Measurements from ENCODE around the gene SULT4A1. TPM values are rescaled to one million over a fixed set of nuclear protein-coding genes. Genes with fewer than 3 reads are reported as not detected.

SULT4A1 gene
- total and polyA plus RNA-seq, 10 donors, result 0.35 to 5.1 (median 1.7) TPM

DNA sequence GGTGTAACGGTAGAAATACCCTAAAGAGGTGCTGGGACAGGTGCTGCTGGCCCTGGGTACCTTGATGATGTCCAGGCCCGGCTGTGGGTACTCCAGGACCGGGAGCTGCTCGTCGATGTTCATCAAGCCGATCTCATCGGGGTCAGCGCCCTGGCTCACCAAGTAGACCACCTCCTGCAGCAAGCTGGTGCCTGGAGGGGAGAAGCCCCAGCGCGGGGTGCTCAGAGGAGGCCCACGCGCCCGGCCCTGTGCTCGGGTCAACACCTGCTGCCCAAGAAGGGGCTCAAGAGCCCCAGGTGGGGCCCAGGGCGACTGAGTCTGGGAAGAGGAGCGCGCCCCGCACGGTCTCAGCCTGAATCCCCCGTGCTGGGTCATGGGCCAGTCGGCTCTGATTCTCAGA lies 20.6 kb downstream of the SULT4A1 start:
- Histone ChIP-seq H3K36me3 (no peaks in the 10 kb centered on the region), H3K27me3 (replicated peaks in 1 of 7) (peaks cover 0 to 16% (median 0%) of the 10 kb centered on the region in 7 donors), H3K4me3 (no peak overlapping the region), H3K4me1 (no peaks in the 10 kb centered on the region), H3K27ac (no peak overlapping the region), H3K9me3 (no peaks in the 10 kb centered on the region)
- DNase-seq, result no peak
- TF ChIP-seq POLR2AphosphoS5 (IDR thresholded peaks at IDR 0.05), result no peak
- TF ChIP-seq POLR2A (IDR thresholded peaks at IDR 0.05), result no peak
- WGBS, 5 donors, result 87 to 94% (median 90%) methylated on average over 10 to 21 of the region's 21 CpGs
- intact Hi-C loops (cut with DNase I; ENCODE audit: low total_unique reads), result no loop called here

DNA sequence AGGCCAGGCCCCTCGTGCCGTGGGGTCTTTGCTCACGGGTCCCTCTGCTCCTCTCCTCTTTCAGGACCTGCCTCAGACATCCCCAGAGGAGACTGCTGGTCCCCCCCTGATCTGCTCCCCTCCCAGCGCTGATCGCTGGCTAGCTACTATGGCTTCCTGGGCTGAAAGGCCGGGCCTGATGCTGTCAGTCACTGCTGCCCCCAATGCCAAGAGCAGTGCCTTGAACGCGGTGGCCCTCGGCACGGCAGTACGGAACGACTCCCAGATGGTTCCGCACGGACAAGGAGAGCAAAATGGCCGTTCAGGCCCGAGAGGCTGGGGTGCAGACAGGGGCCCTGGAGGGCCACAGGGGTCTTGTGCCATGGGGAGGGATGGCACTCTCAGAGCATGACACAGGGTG lies 21.5 kb downstream of the SULT4A1 start:
- intact Hi-C loops (cut with DNase I; ENCODE audit: low total_unique reads), result no loop called here
- H3K27ac ChIP-seq, result no peak overlapping the region
- no peak overlapping the region for H3K4me3 ChIP-seq
- no peaks in the 10 kb centered on the region for H3K9me3 ChIP-seq
- TF ChIP-seq POLR2AphosphoS5 (IDR thresholded peaks at IDR 0.05) (no peak), POLR2A (IDR thresholded peaks at IDR 0.05) (no peak)
- TF ChIP-seq, protein P1, sequence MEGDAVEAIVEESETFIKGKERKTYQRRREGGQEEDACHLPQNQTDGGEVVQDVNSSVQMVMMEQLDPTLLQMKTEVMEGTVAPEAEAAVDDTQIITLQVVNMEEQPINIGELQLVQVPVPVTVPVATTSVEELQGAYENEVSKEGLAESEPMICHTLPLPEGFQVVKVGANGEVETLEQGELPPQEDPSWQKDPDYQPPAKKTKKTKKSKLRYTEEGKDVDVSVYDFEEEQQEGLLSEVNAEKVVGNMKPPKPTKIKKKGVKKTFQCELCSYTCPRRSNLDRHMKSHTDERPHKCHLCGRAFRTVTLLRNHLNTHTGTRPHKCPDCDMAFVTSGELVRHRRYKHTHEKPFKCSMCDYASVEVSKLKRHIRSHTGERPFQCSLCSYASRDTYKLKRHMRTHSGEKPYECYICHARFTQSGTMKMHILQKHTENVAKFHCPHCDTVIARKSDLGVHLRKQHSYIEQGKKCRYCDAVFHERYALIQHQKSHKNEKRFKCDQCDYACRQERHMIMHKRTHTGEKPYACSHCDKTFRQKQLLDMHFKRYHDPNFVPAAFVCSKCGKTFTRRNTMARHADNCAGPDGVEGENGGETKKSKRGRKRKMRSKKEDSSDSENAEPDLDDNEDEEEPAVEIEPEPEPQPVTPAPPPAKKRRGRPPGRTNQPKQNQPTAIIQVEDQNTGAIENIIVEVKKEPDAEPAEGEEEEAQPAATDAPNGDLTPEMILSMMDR (IDR thresholded peaks at IDR 0.05 in 8 of 11, conservative IDR thresholded peaks at IDR 0.05 in 3 of 11), result no peak
- no peaks in the 10 kb centered on the region for H3K36me3 ChIP-seq
- H3K27me3 ChIP-seq (replicated peaks in 1 of 7), result peaks cover 0 to 24% (median 0%) of the 10 kb centered on the region in 7 donors
- DNase-seq, result no peak
- 80 to 92% (median 84%) methylated on average over 16 of the region's 16 CpGs for WGBS, 5 donors
- H3K4me1 ChIP-seq, result no peaks in the 10 kb centered on the region

DNA sequence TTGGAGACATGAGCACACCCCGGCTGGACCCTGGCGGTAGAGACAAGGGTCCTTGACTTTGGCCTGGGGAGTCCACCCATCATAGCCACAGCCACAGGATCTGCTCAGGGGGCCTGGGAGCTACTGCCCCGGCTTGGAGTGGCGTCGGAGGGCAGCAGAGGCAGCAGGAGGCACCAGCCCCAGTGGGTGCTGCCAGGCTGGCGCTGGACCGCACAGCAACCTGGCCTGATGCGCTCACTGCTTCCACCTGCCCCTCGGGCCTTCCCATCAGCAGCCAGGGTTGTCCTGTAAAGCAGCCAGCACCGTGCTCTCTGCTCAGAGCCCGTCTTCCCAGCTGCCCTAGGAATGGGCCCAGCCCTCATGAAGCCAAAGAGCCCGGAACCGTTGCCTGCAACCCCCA lies 21.9 kb downstream of the SULT4A1 start:
- WGBS, 5 donors, result 83 to 91% (median 86%) methylated on average over 8 to 13 of the region's 13 CpGs
- H3K9me3 ChIP-seq, result no peaks in the 10 kb centered on the region
- H3K4me3 ChIP-seq, result no peak overlapping the region
- H3K36me3 ChIP-seq, result no peaks in the 10 kb centered on the region
- no peak for DNase-seq
- no peak overlapping the region for H3K27ac ChIP-seq
- intact Hi-C loops (cut with DNase I; ENCODE audit: low total_unique reads), result no loop called here
- peaks cover 0 to 24% (median 0%) of the 10 kb centered on the region in 7 donors for H3K27me3 ChIP-seq (replicated peaks in 1 of 7)
- no peaks in the 10 kb centered on the region for H3K4me1 ChIP-seq
- no peak for TF ChIP-seq POLR2AphosphoS5 (IDR thresholded peaks at IDR 0.05)
- TF ChIP-seq, protein P1 (IDR thresholded peaks at IDR 0.05 in 8 of 11, conservative IDR thresholded peaks at IDR 0.05 in 3 of 11), result no peak
- TF ChIP-seq POLR2A (IDR thresholded peaks at IDR 0.05), result no peak

DNA sequence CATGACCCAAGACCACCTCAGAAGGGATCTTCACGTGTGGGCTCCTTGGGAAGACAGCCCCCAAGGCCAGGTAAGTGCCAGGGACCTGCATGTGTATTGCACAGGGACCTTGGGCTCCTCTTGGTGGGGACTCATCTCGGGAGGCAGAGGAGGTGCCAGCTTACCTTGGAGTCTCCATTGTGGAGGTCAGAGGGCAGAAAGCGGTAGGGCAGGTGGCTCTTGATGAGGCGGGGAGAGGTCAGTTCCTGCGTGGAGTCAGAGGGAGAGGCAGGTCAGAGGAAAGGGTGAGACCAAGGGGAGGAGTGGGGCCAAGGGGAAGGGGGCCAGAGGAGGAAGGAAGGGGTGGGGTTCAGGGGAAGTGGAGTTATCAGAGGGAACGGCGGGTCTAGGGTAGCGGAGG lies 22.5 kb downstream of the SULT4A1 start:
- H3K27ac ChIP-seq, result no peak overlapping the region
- WGBS, 5 donors, result 38 to 49% (median 45%) methylated on average over 8 of the region's 8 CpGs
- TF ChIP-seq, protein P1 (IDR thresholded peaks at IDR 0.05 in 8 of 11, conservative IDR thresholded peaks at IDR 0.05 in 3 of 11), result no peak
- no peak for TF ChIP-seq POLR2AphosphoS5 (IDR thresholded peaks at IDR 0.05)
- TF ChIP-seq POLR2A (IDR thresholded peaks at IDR 0.05), result no peak
- H3K4me3 ChIP-seq, result no peak overlapping the region
- no peaks in the 10 kb centered on the region for H3K9me3 ChIP-seq
- peaks cover 0 to 24% (median 0%) of the 10 kb centered on the region in 7 donors for H3K27me3 ChIP-seq (replicated peaks in 1 of 7)
- DNase-seq, result no peak
- intact Hi-C loops (cut with DNase I; ENCODE audit: low total_unique reads), result no loop called here
- H3K36me3 ChIP-seq, result no peaks in the 10 kb centered on the region
- H3K4me1 ChIP-seq, result no peaks in the 10 kb centered on the region

All from spleen (tissue), 11 donors.